WTC11 (cell line): ENCODE data around the gene RAD9B. TPM values are rescaled to one million over a fixed set of nuclear protein-coding genes. Genes with fewer than 3 reads are reported as not detected.
A peak's percentile ranks its signal among the peaks of the same experiment; 100 is the strongest.

Experiments used
- ATAC-seq: fragments of 200-7000 bp; cut with Tn5 transposase; 2 replicates; pipeline ENCODE4 v1.10.0; 2021; ENCODE audit warnings: mild to moderate bottlenecking, moderate library complexity
- CTCF ChIA-PET: fragments of 300-600 bp; sonication (Branson Sonifier 250); formaldehyde crosslinking; loops from one replicate; lab custom pipeline; 2021; ENCODE audit warnings: antibody characterized with exemption; lab: Charles Lee
- POLR2A ChIA-PET: fragments of 350-600 bp; sonication (Branson Sonifier 250); formaldehyde crosslinking; loops from one replicate; lab custom pipeline; 2021; ENCODE audit warnings: antibody characterized with exemption; lab: Charles Lee
- DNase-seq: peaks from one replicate; pipeline ENCODE4 v3.0.0; 2021; ENCODE audit warnings: low spot score
- H3K27ac Mint-ChIP-seq: 2 replicates; pipeline ENCODE4 v1.8.0; 2021; ENCODE audit warnings: mixed read lengths
- H3K27me3 Mint-ChIP-seq: 2 replicates; pipeline ENCODE4 v1.8.0; 2021; ENCODE audit warnings: low read depth, mild to moderate bottlenecking, moderate library complexity, mixed read lengths
- H3K36me3 Mint-ChIP-seq: 2 replicates; pipeline ENCODE4 v1.8.0; 2021; ENCODE audit warnings: mixed read lengths
- H3K4me1 Mint-ChIP-seq: 2 replicates; pipeline ENCODE4 v1.8.0; 2022; ENCODE audit warnings: mixed read lengths
- H3K4me3 Mint-ChIP-seq: 2 replicates; pipeline ENCODE4 v1.8.0; 2021; ENCODE audit warnings: mild to moderate bottlenecking, moderate library complexity, mixed read lengths
- H3K9me3 Mint-ChIP-seq: 2 replicates; pipeline ENCODE4 v1.8.0; 2021; ENCODE audit warnings: mixed read lengths
- CREB1 ChIP-seq: sonication (generic); formaldehyde crosslinking; IDR thresholded peaks from 2 replicates; pipeline ENCODE4 v1.8.0; 2023; ENCODE audit warnings: mild to moderate bottlenecking, missing genetic modification reagents
- E2F1 ChIP-seq: sonication (generic); formaldehyde crosslinking; IDR thresholded peaks from 2 replicates; pipeline ENCODE4 v1.8.0; 2022; ENCODE audit warnings: mild to moderate bottlenecking, missing genetic modification reagents
- E2F5 ChIP-seq: sonication (generic); formaldehyde crosslinking; IDR thresholded peaks from 2 replicates; pipeline ENCODE4 v1.8.1; 2022; ENCODE audit warnings: mild to moderate bottlenecking, moderate library complexity, missing genetic modification reagents
- EMX1 ChIP-seq: fragments of 250-450 bp; sonication (Bioruptor Pico); IDR thresholded peaks from 2 replicates; pipeline ENCODE4 v1.8.0; 2021; ENCODE audit warnings: mild to moderate bottlenecking
- ERG ChIP-seq: fragments of 250-450 bp; sonication (Bioruptor Pico); IDR thresholded peaks from 2 replicates; pipeline ENCODE4 v1.8.0; 2021; ENCODE audit warnings: mild to moderate bottlenecking
- ESRRA ChIP-seq: sonication (generic); formaldehyde crosslinking; IDR thresholded peaks from 2 replicates; pipeline ENCODE4 v1.8.1; 2022; ENCODE audit warnings: mild to moderate bottlenecking, missing genetic modification reagents, borderline replicate concordance
- FOXK1 ChIP-seq: sonication (generic); formaldehyde crosslinking; IDR thresholded peaks from 2 replicates; pipeline ENCODE4 v1.8.0; 2022; ENCODE audit warnings: mild to moderate bottlenecking, moderate library complexity, missing genetic modification reagents
- JAZF1 ChIP-seq: fragments of 250-450 bp; sonication (Bioruptor Pico); IDR thresholded peaks from 2 replicates; pipeline ENCODE4 v1.9.0; 2021; ENCODE audit warnings: moderate library complexity, mild to moderate bottlenecking, inconsistent platforms
- PRDM15 ChIP-seq: sonication (generic); formaldehyde crosslinking; IDR thresholded peaks from 2 replicates; pipeline ENCODE4 v1.8.0; 2022; ENCODE audit warnings: missing genetic modification reagents
- RELA ChIP-seq: sonication (generic); formaldehyde crosslinking; IDR thresholded peaks from 2 replicates; pipeline ENCODE4 v1.8.1; 2022; ENCODE audit warnings: missing genetic modification reagents, mild to moderate bottlenecking, borderline replicate concordance
- ZBTB43 ChIP-seq: sonication (generic); formaldehyde crosslinking; IDR thresholded peaks from 2 replicates; pipeline ENCODE4 v1.8.1; 2023; ENCODE audit warnings: mild to moderate bottlenecking, missing genetic modification reagents
- ZNF396 ChIP-seq: fragments of 250-450 bp; sonication (Bioruptor Pico); IDR thresholded peaks from 2 replicates; pipeline ENCODE4 v1.8.0; 2021; ENCODE audit warnings: mild to moderate bottlenecking, moderate library complexity, borderline replicate concordance
- ZNF532 ChIP-seq: fragments of 250-450 bp; sonication (Bioruptor Pico); IDR thresholded peaks from 2 replicates; pipeline ENCODE4 v1.9.0; 2021; ENCODE audit warnings: mild to moderate bottlenecking, borderline replicate concordance
- total RNA-seq: library from RNA; stranded (reverse); gene quantifications from 3 replicates; pipeline ENCODE4 v1.2.3, GENCODE V29; 2021

Gene RAD9B
- total RNA-seq, 1 experiment from 2014 or later: 0.09 TPM

- no peak for TF ChIP-seq PRDM15 (CRISPR knock-in tag)
- peak; percentile 83 for TF ChIP-seq FOXK1 (CRISPR knock-in tag)
- TF ChIP-seq E2F5 (CRISPR knock-in tag): peak; percentile 33
- TF ChIP-seq E2F1 (CRISPR knock-in tag): peak; percentile 35
- TF ChIP-seq, all 79 proteins: peak for 22
These were observed 33.7 kb upstream of the RAD9B start, which contains the start of the genes FAM216A and GPN3 (continued) for GRCh38 chr12:110468214-110469048.

- peaks cover 10% of the 10 kb centered on the region for H3K36me3 Mint-ChIP-seq
- ChIA-PET CTCF (interaction anchor here (1.2 kb wide), 1 partner anchor 25 kb away, joined by 8 read pairs; the partner anchor contains the start of gene ARPC3), POLR2A (no interaction called here)
- H3K27me3 Mint-ChIP-seq: no peaks in the 10 kb centered on the region; the same call in 1 of the 2 replicates
- no peak for ATAC-seq
- no peaks in the 10 kb centered on the region for H3K9me3 Mint-ChIP-seq
- no peak for DNase-seq
- no peak overlapping the region for H3K27ac Mint-ChIP-seq
- no peaks in the 10 kb centered on the region for H3K4me1 Mint-ChIP-seq
- no peak overlapping the region for H3K4me3 Mint-ChIP-seq
- TF ChIP-seq PRDM15 (CRISPR knock-in tag) (no peak), CREB1 (CRISPR knock-in tag) (no peak), ESRRA (CRISPR knock-in tag) (no peak), FOXK1 (CRISPR knock-in tag) (no peak), ZBTB43 (CRISPR knock-in tag) (no peak), JAZF1 (CRISPR knock-in tag) (no peak), RELA (CRISPR knock-in tag) (no peak), ZNF532 (CRISPR knock-in tag) (no peak), ERG (CRISPR knock-in tag) (no peak), ZNF396 (CRISPR knock-in tag) (no peak), EMX1 (CRISPR knock-in tag) (no peak)
These were observed 26.7 kb upstream of the RAD9B start for GRCh38 chr12:110475426-110475825.
